ENCODE results near the gene UST.

Gene UST

DNA sequence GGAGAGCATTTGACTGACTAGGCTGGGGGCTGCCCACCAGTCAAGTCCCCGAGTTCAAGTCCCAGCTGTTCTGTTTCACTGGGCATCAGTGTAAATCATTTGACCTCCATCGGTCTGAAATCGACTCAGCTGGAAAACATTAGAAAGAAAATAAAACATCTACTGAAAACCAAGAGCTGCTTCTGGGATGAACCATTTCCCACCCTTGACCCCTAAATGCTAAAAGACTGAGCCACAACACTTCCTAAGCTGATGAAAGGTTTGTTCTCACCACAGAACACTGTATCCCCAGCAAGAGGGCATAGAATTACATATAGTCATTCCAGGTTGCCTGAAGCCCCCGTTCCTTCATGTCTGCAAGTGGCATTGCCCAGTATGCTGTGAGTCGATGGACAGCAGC is 333.7 kb downstream of the UST start:
- no peaks in the 10 kb centered on the region for H3K9me3 ChIP-seq
- no peaks in the 10 kb centered on the region for H3K27me3 ChIP-seq
- no peak for DNase-seq
- H3K4me3 ChIP-seq (ENCODE audit: low read depth, low read length), result no peak overlapping the region
- H3K4me1 ChIP-seq, result peaks cover 6% of the 10 kb centered on the region
- TF ChIP-seq, protein P1, sequence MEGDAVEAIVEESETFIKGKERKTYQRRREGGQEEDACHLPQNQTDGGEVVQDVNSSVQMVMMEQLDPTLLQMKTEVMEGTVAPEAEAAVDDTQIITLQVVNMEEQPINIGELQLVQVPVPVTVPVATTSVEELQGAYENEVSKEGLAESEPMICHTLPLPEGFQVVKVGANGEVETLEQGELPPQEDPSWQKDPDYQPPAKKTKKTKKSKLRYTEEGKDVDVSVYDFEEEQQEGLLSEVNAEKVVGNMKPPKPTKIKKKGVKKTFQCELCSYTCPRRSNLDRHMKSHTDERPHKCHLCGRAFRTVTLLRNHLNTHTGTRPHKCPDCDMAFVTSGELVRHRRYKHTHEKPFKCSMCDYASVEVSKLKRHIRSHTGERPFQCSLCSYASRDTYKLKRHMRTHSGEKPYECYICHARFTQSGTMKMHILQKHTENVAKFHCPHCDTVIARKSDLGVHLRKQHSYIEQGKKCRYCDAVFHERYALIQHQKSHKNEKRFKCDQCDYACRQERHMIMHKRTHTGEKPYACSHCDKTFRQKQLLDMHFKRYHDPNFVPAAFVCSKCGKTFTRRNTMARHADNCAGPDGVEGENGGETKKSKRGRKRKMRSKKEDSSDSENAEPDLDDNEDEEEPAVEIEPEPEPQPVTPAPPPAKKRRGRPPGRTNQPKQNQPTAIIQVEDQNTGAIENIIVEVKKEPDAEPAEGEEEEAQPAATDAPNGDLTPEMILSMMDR (IDR thresholded peaks at IDR 0.05; ENCODE audit: low read depth, low read length), result no peak
- no peaks in the 10 kb centered on the region for H3K36me3 ChIP-seq

DNA sequence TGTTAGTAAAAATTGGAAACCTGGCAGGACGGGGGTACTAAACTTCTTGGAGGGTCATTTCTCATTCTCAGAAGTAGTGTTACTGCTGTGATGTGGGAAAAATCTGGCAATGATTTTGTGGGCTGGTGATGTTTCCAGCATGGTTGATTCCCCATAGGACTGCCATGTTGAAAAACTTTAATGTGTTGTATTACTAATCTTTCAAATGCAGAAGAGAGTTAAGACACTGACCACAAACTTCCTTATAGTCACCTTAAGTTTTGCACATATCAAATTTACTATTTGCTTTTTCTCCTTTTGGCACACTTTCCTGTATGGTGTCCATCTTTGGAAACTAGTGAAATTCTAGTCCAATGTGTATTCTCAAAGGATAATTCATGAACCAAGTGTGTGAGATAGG is 334.5 kb downstream of the UST start:
- DNase-seq, result no peak
- Histone ChIP-seq H3K9me3 (no peaks in the 10 kb centered on the region), H3K4me1 (peaks cover 3% of the 10 kb centered on the region; the same call in 1 of the 2 replicates), H3K27me3 (no peaks in the 10 kb centered on the region), H3K4me3 (ENCODE audit: low read depth, low read length) (no peak overlapping the region), H3K36me3 (no peaks in the 10 kb centered on the region)
- TF ChIP-seq, protein P1 (IDR thresholded peaks at IDR 0.05; ENCODE audit: low read depth, low read length), result no peak

DNA sequence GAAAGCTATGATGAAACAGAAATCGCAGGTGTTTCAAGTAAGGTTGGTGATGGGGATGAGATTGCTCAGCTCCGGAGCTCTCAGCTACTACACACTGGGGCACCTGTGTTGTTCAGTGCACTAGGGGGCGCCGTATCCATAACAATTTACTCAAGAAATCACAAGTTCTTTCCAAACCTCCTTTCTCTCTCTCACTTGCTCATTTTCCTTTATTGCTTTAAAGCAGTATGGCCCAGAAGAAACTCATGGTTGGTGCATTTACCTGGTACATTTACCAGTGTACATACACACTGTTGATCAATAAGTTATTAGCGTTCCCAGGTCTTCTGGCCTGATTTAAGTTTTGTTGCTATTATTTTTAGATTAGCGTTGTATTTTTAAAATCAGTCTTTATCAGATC is 335.5 kb downstream of the UST start:
- peak; percentile 85 for DNase-seq
- Histone ChIP-seq H3K27me3 (no peaks in the 10 kb centered on the region), H3K36me3 (no peaks in the 10 kb centered on the region), H3K4me1 (peaks cover 3% of the 10 kb centered on the region; the same call in 1 of the 2 replicates), H3K9me3 (no peaks in the 10 kb centered on the region), H3K4me3 (ENCODE audit: low read depth, low read length) (no peak overlapping the region)
- TF ChIP-seq, protein P1 (IDR thresholded peaks at IDR 0.05; ENCODE audit: low read depth, low read length), result peak; percentile 74

DNA sequence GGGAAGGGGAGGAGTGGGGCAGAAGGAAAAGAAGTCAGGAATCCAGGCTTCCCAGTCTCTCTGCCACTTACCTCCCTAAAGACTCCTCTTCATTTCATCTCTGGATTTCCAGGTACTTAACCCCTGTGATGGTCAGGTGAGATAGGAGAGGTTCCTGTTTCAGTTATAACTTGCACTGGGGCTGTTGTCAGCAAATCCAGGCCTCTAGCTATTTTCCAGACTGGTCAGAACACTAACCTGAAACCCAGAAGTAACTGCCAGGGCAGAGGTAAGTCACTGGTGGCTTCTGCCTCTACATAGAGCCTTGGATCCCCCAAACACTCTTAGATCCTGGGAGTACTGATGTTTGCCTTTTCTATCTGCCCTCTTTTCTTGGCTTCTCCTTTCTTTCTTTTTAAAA is 337.2 kb downstream of the UST start:
- TF ChIP-seq, protein P1 (IDR thresholded peaks at IDR 0.05; ENCODE audit: low read depth, low read length), result no peak
- Histone ChIP-seq H3K27me3 (no peaks in the 10 kb centered on the region), H3K9me3 (no peaks in the 10 kb centered on the region), H3K4me3 (ENCODE audit: low read depth, low read length) (no peak overlapping the region), H3K36me3 (no peaks in the 10 kb centered on the region), H3K4me1 (peaks cover 3% of the 10 kb centered on the region; the same call in 1 of the 2 replicates)
- DNase-seq, result no peak

DNA sequence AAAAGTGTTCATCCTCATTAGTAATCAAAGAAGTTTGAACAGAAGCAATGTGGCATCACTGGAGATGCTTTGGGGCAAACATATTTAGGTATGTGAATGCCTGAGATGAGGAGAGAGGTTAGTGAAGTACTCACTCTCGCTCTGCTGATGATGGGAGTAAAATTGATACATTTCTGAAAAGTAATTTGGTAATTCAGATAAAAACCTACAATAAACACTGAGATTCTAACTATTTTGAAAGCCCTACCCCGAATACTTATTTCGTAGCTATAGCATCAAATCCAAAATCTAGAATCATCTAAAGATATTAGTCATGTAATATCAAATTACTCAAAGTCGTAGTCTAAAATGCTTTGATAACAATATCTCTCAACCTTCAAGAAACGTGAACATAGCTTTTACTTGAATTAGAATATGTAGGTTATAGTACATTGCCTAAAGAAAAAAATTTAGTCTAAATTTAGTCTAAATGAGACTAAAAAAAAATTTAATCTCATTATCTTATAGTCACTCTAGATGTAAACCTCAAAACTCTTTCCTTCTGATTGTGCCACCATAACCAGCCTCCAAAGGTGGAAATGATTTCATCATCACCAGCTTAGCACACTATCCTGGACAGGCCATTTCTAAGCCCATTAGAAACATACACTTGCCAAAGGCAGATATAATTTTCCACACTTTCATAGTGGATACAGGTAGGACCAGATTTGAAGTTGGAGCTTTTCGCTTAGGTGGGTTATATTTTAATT is 338.2 kb downstream of the UST start:
- Histone ChIP-seq H3K4me1 (peaks cover 3% of the 10 kb centered on the region; the same call in 1 of the 2 replicates), H3K4me3 (ENCODE audit: low read depth, low read length) (no peak overlapping the region), H3K27me3 (no peaks in the 10 kb centered on the region), H3K36me3 (no peaks in the 10 kb centered on the region), H3K9me3 (no peaks in the 10 kb centered on the region)
- TF ChIP-seq, protein P1 (IDR thresholded peaks at IDR 0.05; ENCODE audit: low read depth, low read length), result no peak
- no peak for DNase-seq

DNA sequence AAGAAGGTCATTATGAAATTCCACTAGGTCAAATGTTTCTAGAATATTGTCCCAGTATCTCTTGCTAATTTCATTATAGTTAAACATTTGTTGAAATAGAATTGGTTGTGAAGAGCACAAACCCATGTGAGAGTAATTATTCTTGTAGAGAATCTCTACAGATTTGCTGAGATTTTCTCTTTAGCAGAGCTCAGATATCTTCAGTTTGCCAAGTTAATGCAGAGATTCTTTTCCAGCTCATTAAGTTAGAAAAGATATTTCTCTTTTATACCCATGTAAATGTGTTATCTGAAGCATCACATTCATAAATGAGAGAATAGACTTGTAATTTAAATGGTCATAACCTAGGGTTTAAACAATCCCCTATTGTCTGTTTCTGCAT is 338.7 kb downstream of the UST start:
- Histone ChIP-seq H3K4me1 (peaks cover 3% of the 10 kb centered on the region; the same call in 1 of the 2 replicates), H3K27me3 (no peaks in the 10 kb centered on the region), H3K36me3 (no peaks in the 10 kb centered on the region), H3K4me3 (ENCODE audit: low read depth, low read length) (no peak overlapping the region), H3K9me3 (no peaks in the 10 kb centered on the region)
- no peak for DNase-seq
- TF ChIP-seq, protein P1 (IDR thresholded peaks at IDR 0.05; ENCODE audit: low read depth, low read length), result no peak

Measured in BE2C (cell line).